T-helper 17 cell (primary cell): ENCODE results near the gene CCNT2. TPM values are rescaled to one million over a fixed set of nuclear protein-coding genes. Genes with fewer than 3 reads are reported as not detected.
A peak's percentile ranks its signal among the peaks of the same experiment; 100 is the strongest.

ENCODE experiments used
- ATAC-seq: fragments of 150-1000 bp; cut with Tn5 transposase; 2 replicates; pipeline ENCODE4 v1.10.0; 2021; ENCODE audit warnings: mild to moderate bottlenecking, moderate library complexity
- DNase-seq, 3 donors: peaks; one replicate each; pipeline versions ENCODE4 v3.0.0 to v3.0.0-alpha.2; 2020 to 2021
- H3K9me3 ChIP-seq: one replicate; pipeline ENCODE4 v1.7.0; 2013; ENCODE audit warnings: low read length, mild to moderate bottlenecking; ENCODE audit not compliant: control insufficient read depth, poor library complexity, severe bottlenecking
- H3K27ac Mint-ChIP-seq: one replicate; pipeline ENCODE4 v1.8.0; 2022; ENCODE audit warnings: mild to moderate bottlenecking, moderate library complexity, mixed read lengths
- H3K27me3 Mint-ChIP-seq: one replicate; pipeline ENCODE4 v1.8.0; 2022; ENCODE audit warnings: mixed read lengths
- H3K36me3 Mint-ChIP-seq: one replicate; pipeline ENCODE4 v1.8.0; 2022; ENCODE audit warnings: low read depth, mixed read lengths
- H3K4me1 Mint-ChIP-seq: one replicate; pipeline ENCODE4 v1.8.0; 2022; ENCODE audit warnings: mild to moderate bottlenecking, mixed read lengths
- H3K4me3 Mint-ChIP-seq: one replicate; pipeline ENCODE4 v1.8.0; 2022; ENCODE audit warnings: mild to moderate bottlenecking, moderate library complexity, mixed read lengths
- total RNA-seq, 4 donors: library from RNA in 2 of 4; stranded (reverse) in 2 of 4; gene quantifications; one replicate each; pipeline ENCODE4 v1.2.3 and lab custom pipeline; 2022 to 2026

Gene CCNT2
- total RNA-seq, 2 donors from 2014 or later: 56.9 to 80.5 TPM

- peaks cover 30% of the 10 kb centered on the region for H3K27me3 Mint-ChIP-seq
- H3K4me1 Mint-ChIP-seq: peaks cover 4% of the 10 kb centered on the region
- no peaks in the 10 kb centered on the region for H3K36me3 Mint-ChIP-seq
- H3K4me3 Mint-ChIP-seq: no peak overlapping the region
- no peaks in the 10 kb centered on the region for H3K9me3 ChIP-seq
- ATAC-seq: peak; percentile 86
- peak; percentile 52 to 62 (median 55) for DNase-seq
- peak overlapping the region; percentile 34 for H3K27ac Mint-ChIP-seq
These were observed 85.6 kb downstream of the CCNT2 start for GRCh38 chr2:135004005-135004746.

- DNase-seq (no peak), ATAC-seq (no peak)
- peaks cover 40% of the 10 kb centered on the region for H3K27me3 Mint-ChIP-seq
- H3K4me3 Mint-ChIP-seq: no peak overlapping the region
- peaks cover 8% of the 10 kb centered on the region for H3K4me1 Mint-ChIP-seq
- no peak overlapping the region for H3K27ac Mint-ChIP-seq
- H3K9me3 ChIP-seq: no peaks in the 10 kb centered on the region
- peaks cover 2% of the 10 kb centered on the region for H3K36me3 Mint-ChIP-seq
These were observed 87.1 kb downstream of the CCNT2 start for GRCh38 chr2:135005753-135006152.

Other genes starting within 250 kb of the CCNT2 start
- 1 to 10 TPM in 1 of 2 donors, under 1 TPM in 1; 0.57 to 1.3 TPM for gene TMEM163, start 199.8 kb upstream of the CCNT2 start, total RNA-seq
- not detected for gene ACMSD, start 80.2 kb upstream of the CCNT2 start, total RNA-seq
- not detected for gene MAP3K19, start 128.6 kb downstream of the CCNT2 start, total RNA-seq
- gene RAB3GAP1, start 133.5 kb downstream of the CCNT2 start, total RNA-seq: 10 to 100 TPM; 32.8 to 43.8 TPM